ENCODE results near the gene NPAS2.

NPAS2 gene

DNA sequence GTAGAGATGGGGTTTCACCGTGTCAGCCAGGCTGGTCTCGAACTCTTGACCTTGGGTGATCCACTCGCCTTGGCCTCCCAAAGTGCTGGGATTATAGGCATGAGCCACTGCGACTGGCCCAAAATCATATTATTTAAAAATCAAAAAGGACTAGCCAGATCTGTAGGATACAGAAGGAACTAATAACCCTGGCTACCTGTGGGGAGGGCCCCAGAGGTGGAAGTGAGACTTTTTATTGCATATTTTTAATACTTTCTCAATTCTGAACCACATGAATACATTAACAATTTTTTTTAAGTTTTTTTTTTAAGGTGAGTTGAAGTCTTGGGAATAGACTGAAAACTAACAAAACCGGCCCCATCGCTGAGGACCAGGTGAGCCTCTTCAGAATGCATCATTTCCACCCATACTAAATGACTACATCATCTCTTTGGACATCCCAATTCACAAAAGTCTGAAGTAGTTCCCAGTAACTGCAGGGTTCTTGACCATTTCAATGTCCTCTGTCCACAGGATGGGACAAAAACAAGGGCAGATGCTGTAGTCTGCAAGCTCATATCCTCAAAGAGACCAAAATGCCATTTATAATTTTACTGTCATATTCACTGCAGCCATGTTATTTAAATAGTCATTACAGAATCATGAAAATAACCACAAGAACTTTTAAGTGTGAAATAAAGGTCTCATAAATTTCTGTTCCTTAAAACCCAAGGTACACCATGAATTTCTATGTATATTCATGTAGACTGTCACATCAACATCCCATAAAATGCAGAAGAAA, 203.6 kb downstream of the NPAS2 start:
- Histone ChIP-seq H3K9me3 (ENCODE audit: severe bottlenecking) (no peaks in the 10 kb centered on the region), H3K4me1 (ENCODE audit: insufficient read depth, poor library complexity, severe bottlenecking) (no peaks in the 10 kb centered on the region), H3K27me3 (ENCODE audit: insufficient read depth, poor library complexity, severe bottlenecking) (no peaks in the 10 kb centered on the region), H3K27ac (ENCODE audit: poor library complexity, severe bottlenecking) (no peak overlapping the region), H3K4me3 (ENCODE audit: severe bottlenecking) (no peak overlapping the region), H3K36me3 (ENCODE audit: low read depth) (peaks cover 89% of the 10 kb centered on the region)
- ATAC-seq (ENCODE audit: low read depth): no peak
- TF ChIP-seq, protein P1, sequence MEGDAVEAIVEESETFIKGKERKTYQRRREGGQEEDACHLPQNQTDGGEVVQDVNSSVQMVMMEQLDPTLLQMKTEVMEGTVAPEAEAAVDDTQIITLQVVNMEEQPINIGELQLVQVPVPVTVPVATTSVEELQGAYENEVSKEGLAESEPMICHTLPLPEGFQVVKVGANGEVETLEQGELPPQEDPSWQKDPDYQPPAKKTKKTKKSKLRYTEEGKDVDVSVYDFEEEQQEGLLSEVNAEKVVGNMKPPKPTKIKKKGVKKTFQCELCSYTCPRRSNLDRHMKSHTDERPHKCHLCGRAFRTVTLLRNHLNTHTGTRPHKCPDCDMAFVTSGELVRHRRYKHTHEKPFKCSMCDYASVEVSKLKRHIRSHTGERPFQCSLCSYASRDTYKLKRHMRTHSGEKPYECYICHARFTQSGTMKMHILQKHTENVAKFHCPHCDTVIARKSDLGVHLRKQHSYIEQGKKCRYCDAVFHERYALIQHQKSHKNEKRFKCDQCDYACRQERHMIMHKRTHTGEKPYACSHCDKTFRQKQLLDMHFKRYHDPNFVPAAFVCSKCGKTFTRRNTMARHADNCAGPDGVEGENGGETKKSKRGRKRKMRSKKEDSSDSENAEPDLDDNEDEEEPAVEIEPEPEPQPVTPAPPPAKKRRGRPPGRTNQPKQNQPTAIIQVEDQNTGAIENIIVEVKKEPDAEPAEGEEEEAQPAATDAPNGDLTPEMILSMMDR (IDR thresholded peaks at IDR 0.05; ENCODE audit: poor library complexity, severe bottlenecking): no peak
- DNase-seq (ENCODE audit: low spot score): no peak

DNA sequence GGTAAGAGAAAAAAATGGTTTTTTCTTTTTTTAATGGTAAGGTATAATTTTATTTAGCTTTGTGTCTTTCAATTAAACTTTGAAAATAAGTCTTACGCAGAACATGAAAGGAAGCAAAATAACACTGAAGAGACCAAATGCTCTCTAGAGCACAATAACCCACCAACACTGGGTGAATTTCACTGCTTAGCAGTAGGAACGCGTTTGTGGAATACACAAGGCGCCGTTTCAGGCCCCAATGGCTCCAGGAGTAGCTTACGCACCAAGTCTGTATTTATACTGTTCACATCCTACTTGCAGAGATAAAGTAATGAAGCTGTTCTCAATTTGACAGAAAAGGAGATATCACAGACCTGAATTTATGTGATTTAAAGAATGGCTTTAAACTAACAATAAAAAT, 205.6 kb downstream of the NPAS2 start:
- TF ChIP-seq, protein P1 (IDR thresholded peaks at IDR 0.05; ENCODE audit: poor library complexity, severe bottlenecking): no peak
- H3K27ac ChIP-seq (ENCODE audit: poor library complexity, severe bottlenecking): no peak overlapping the region
- ATAC-seq (ENCODE audit: low read depth) (no peak), DNase-seq (ENCODE audit: low spot score) (no peak)
- no peak overlapping the region for H3K4me3 ChIP-seq (ENCODE audit: severe bottlenecking)
- H3K9me3 ChIP-seq (ENCODE audit: severe bottlenecking): no peaks in the 10 kb centered on the region
- H3K36me3 ChIP-seq (ENCODE audit: low read depth): peaks cover 85% of the 10 kb centered on the region
- H3K4me1 ChIP-seq (ENCODE audit: insufficient read depth, poor library complexity, severe bottlenecking): no peaks in the 10 kb centered on the region
- no peaks in the 10 kb centered on the region for H3K27me3 ChIP-seq (ENCODE audit: insufficient read depth, poor library complexity, severe bottlenecking)

DNA sequence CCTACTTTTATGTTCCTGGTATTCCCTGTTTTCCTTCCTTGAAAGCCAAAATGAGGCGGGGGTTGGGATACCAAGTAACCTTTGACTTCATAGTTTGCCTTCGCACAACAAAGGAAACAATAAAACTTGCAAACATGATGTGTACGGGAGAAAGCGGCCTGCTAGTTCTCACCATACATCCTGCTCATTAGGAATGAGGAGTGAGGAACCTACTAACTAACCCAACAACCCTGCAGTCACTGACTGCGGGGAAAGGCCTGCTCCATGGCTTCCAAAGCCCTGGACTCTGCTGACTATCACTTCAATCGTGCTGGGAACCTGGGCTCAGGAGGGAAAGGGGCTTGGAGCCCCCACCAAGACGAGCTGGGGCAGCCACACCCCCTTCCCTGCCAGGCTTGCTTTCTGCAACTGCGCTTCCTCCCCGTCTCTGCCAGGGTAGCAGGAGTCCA, 206.3 kb downstream of the NPAS2 start:
- no peak overlapping the region for H3K27ac ChIP-seq (ENCODE audit: poor library complexity, severe bottlenecking)
- H3K4me1 ChIP-seq (ENCODE audit: insufficient read depth, poor library complexity, severe bottlenecking): no peaks in the 10 kb centered on the region
- no peaks in the 10 kb centered on the region for H3K9me3 ChIP-seq (ENCODE audit: severe bottlenecking)
- no peak for DNase-seq (ENCODE audit: low spot score)
- TF ChIP-seq, protein P1 (IDR thresholded peaks at IDR 0.05; ENCODE audit: poor library complexity, severe bottlenecking): no peak
- no peak for ATAC-seq (ENCODE audit: low read depth)
- H3K4me3 ChIP-seq (ENCODE audit: severe bottlenecking): no peak overlapping the region
- peaks cover 81% of the 10 kb centered on the region for H3K36me3 ChIP-seq (ENCODE audit: low read depth)
- no peaks in the 10 kb centered on the region for H3K27me3 ChIP-seq (ENCODE audit: insufficient read depth, poor library complexity, severe bottlenecking)

DNA sequence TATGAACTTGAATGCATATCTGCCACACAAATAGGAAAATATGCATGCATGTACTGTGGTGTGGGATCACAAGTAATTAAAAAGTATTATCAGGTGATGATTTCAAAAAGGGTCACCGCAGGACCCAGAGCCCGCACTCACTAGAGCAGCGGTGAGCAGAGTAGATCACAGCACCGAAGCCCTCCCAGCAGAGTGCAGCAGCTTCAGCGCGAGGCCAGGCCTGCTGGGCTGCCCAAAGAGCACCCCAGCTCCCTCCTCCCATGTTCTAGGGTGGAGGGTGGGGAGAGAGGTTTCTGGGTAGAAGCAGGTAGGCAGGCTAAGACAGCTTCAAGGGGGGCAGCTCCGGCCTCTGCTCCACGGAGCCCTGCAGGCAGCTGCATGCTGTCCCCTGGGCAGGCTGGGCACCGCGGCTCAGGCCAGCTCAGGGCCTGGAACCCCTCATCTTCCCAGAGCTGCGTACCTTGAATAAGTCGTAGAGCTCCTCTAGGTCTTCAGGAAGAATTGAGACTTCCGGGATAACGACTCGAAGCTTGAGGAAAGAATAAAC, 207.1 kb downstream of the NPAS2 start:
- no peak for DNase-seq (ENCODE audit: low spot score)
- TF ChIP-seq, protein P1 (IDR thresholded peaks at IDR 0.05; ENCODE audit: poor library complexity, severe bottlenecking): no peak
- no peaks in the 10 kb centered on the region for H3K27me3 ChIP-seq (ENCODE audit: insufficient read depth, poor library complexity, severe bottlenecking)
- ATAC-seq (ENCODE audit: low read depth): no peak
- no peak overlapping the region for H3K27ac ChIP-seq (ENCODE audit: poor library complexity, severe bottlenecking)
- H3K36me3 ChIP-seq (ENCODE audit: low read depth): peaks cover 74% of the 10 kb centered on the region
- H3K9me3 ChIP-seq (ENCODE audit: severe bottlenecking): no peaks in the 10 kb centered on the region
- no peaks in the 10 kb centered on the region for H3K4me1 ChIP-seq (ENCODE audit: insufficient read depth, poor library complexity, severe bottlenecking)
- no peak overlapping the region for H3K4me3 ChIP-seq (ENCODE audit: severe bottlenecking)

DNA sequence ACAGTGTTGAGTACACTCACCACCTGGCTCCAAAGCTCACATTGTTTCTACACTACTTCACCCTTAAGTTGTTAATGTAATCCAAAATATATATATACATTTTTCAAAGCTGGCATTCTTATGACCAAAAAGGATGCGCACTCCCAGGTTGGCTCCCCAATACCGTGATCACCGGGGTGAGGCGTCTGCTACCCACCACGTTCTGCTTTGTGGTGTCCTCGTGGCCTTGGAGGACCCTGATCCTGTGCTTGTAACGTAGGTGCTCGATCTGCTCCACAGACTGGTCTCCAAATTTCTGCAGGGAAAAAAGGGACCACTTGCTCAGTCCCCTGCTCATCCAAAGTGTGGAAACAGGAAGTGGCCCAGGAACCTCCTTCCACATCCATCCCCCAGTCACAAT, 207.9 kb downstream of the NPAS2 start:
- ATAC-seq (ENCODE audit: low read depth) (no peak), DNase-seq (ENCODE audit: low spot score) (no peak)
- no peak overlapping the region for H3K4me3 ChIP-seq (ENCODE audit: severe bottlenecking)
- no peaks in the 10 kb centered on the region for H3K27me3 ChIP-seq (ENCODE audit: insufficient read depth, poor library complexity, severe bottlenecking)
- no peaks in the 10 kb centered on the region for H3K4me1 ChIP-seq (ENCODE audit: insufficient read depth, poor library complexity, severe bottlenecking)
- peaks cover 72% of the 10 kb centered on the region for H3K36me3 ChIP-seq (ENCODE audit: low read depth)
- TF ChIP-seq, protein P1 (IDR thresholded peaks at IDR 0.05; ENCODE audit: poor library complexity, severe bottlenecking): no peak
- H3K27ac ChIP-seq (ENCODE audit: poor library complexity, severe bottlenecking): no peak overlapping the region
- no peaks in the 10 kb centered on the region for H3K9me3 ChIP-seq (ENCODE audit: severe bottlenecking)
